DND-41 (cell line): ENCODE results near the gene REST.

Experiments
- CTCF ChIP-seq: IDR thresholded peaks from 2 replicates; pipeline ENCODE4 v1.5.1; 2012; ENCODE audit warnings: borderline replicate concordance, low read length, moderate library complexity, mild to moderate bottlenecking; ENCODE audit not compliant: poor library complexity, severe bottlenecking; ENCODE audit errors: extremely low read depth
- EZH2 ChIP-seq: IDR thresholded peaks from 3 replicates; pipeline ENCODE4 v1.6.1; 2012; ENCODE audit warnings: borderline replicate concordance, low read depth, mild to moderate bottlenecking, moderate library complexity, low read length, inconsistent platforms; ENCODE audit not compliant: severe bottlenecking

GRCh38 chr4:56999751-57000150, 92.1 kb downstream of the REST start:
- no peak for TF ChIP-seq CTCF
- no peak for TF ChIP-seq EZH2
